Calu3 (cell line): ENCODE results near the gene CABP1. TPM values are rescaled to one million over a fixed set of nuclear protein-coding genes. Genes with fewer than 3 reads are reported as not detected.

ENCODE experiments used
- BruUV-seq: library from RNA; stranded (reverse); fragments of 400-500 nt; replicated peaks from 2 replicates; lab custom pipeline; 2021; lab: Mats Ljungman, UMichigan
- CTCF ChIA-PET: fragments of 300-600 bp; sonication (Branson Sonifier 250); formaldehyde crosslinking; loops from one replicate; lab custom pipeline; 2022; ENCODE audit warnings: antibody characterized with exemption; lab: Charles Lee
- DNase-seq: peaks from one replicate; pipeline ENCODE4 v3.0.0; 2022
- H3K27ac Mint-ChIP-seq: one replicate; pipeline ENCODE4 v1.8.0; 2022; ENCODE audit warnings: mixed read lengths; ENCODE audit not compliant: unreplicated experiment
- H3K27me3 Mint-ChIP-seq: one replicate; pipeline ENCODE4 v1.8.0; 2022; ENCODE audit warnings: mixed read lengths; ENCODE audit not compliant: unreplicated experiment
- H3K36me3 Mint-ChIP-seq: one replicate; pipeline ENCODE4 v1.8.0; 2022; ENCODE audit warnings: mild to moderate bottlenecking, moderate library complexity, mixed read lengths; ENCODE audit not compliant: insufficient read depth, unreplicated experiment
- H3K4me1 Mint-ChIP-seq: one replicate; pipeline ENCODE4 v1.8.0; 2022; ENCODE audit warnings: mild to moderate bottlenecking, low read depth, mixed read lengths; ENCODE audit not compliant: unreplicated experiment
- H3K4me3 Mint-ChIP-seq: one replicate; pipeline ENCODE4 v1.8.0; 2022; ENCODE audit warnings: mild to moderate bottlenecking, low read depth, moderate library complexity, mixed read lengths; ENCODE audit not compliant: unreplicated experiment
- H3K9me3 Mint-ChIP-seq: one replicate; pipeline ENCODE4 v1.8.0; 2022; ENCODE audit warnings: low read depth, mixed read lengths; ENCODE audit not compliant: unreplicated experiment
- CTCF ChIP-seq: fragments of 200-600 bp; IDR thresholded peaks from one replicate; pipeline ENCODE4 v1.8.0; 2022; ENCODE audit warnings: antibody characterized with exemption; ENCODE audit not compliant: unreplicated experiment
- intact Hi-C: fragments of 100-400 bp; cut with micrococcal nuclease; formaldehyde crosslinking; loops from one replicate; pipeline ENCODE4 v1.10.0; 2022; ENCODE audit not compliant: unreplicated experiment
- total RNA-seq: library from RNA; stranded (reverse); gene quantifications from 2 replicates; pipeline ENCODE4 v1.2.3, GENCODE V29; 2022

Gene CABP1
- total RNA-seq, 1 experiment from 2014 or later = 0.14 TPM

- CTCF ChIA-PET = interaction anchor here (2.0 kb wide), 1 partner anchor 61 kb away, joined by 6 read pairs; no protein-coding TSS in a partner anchor
- TF ChIP-seq CTCF = no peak
- peak within 1 kb of the TSS; percentile 85 for H3K27ac Mint-ChIP-seq
- intact Hi-C loops = loop anchor here (2.0 kb wide), 1 partner anchor 21 kb away; no protein-coding TSS in a partner anchor
- H3K36me3 Mint-ChIP-seq = peaks cover 47% of the 10 kb centered on the region
- BruUV-seq = no TSS peak
- H3K4me3 Mint-ChIP-seq = peak within 1 kb of the TSS; percentile 94
- DNase-seq = peak; percentile 83
- H3K9me3 Mint-ChIP-seq = no peaks in the 10 kb centered on the region
- H3K27me3 Mint-ChIP-seq = no peaks in the 10 kb centered on the region
- peaks cover 35% of the 10 kb centered on the region for H3K4me1 Mint-ChIP-seq
Observed at GRCh38 chr12:120710031-120710804, 69.8 kb downstream of the CABP1 start, which contains the start of gene UNC119B. UNC119B (plus strand) TSS chr12:120710458; CDS start chr12:120710475, 17 bp downstream.

DNA sequence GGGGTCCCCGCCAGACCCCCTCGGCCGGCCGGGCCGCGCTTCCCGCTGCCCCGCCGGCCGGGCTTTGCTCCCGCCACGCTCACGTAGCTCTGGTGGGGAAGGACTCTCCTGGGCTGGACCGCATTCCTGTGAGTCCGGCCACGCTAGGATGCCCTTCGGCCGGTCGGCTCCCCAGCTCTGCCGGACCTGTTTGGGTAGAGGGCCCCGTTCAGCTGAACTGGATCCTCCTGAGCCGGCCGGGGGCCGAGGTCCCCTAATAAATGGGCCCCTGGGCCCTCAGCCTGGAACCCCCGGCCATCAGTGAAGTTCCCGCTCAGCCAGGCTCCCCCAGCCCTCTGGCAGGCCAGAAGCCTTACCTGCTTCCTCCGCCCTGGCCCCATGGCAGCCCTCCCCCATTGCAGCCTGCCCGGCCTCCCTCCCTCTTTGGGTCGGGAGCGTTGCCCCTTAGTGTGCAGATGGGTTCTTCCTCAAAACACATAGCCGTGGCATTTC, 70.4 kb downstream of the CABP1 start:
- Mint-ChIP-seq H3K4me3 (peak overlapping the region; percentile 94), H3K4me1 (peaks cover 35% of the 10 kb centered on the region), H3K9me3 (no peaks in the 10 kb centered on the region), H3K36me3 (peaks cover 42% of the 10 kb centered on the region), H3K27ac (peak overlapping the region; percentile 85), H3K27me3 (no peaks in the 10 kb centered on the region)
- no TSS peak for BruUV-seq
- DNase-seq = peak; percentile 53
- TF ChIP-seq CTCF = no peak
- intact Hi-C loops = loop anchor here (2.0 kb wide), 1 partner anchor 22 kb away; no protein-coding TSS in a partner anchor
- CTCF ChIA-PET = interaction anchor here (2.0 kb wide), 1 partner anchor 62 kb away, joined by 6 read pairs; no protein-coding TSS in a partner anchor

GRCh38 chr12:120711411-120711810, 71.0 kb downstream of the CABP1 start:
- no peak for DNase-seq
- intact Hi-C loops = loop anchor here (2.0 kb wide), 1 partner anchor 23 kb away; no protein-coding TSS in a partner anchor
- Mint-ChIP-seq H3K4me3 (peak overlapping the region; percentile 94), H3K9me3 (no peaks in the 10 kb centered on the region), H3K27me3 (no peaks in the 10 kb centered on the region), H3K36me3 (peaks cover 39% of the 10 kb centered on the region), H3K4me1 (peaks cover 35% of the 10 kb centered on the region), H3K27ac (peak overlapping the region; percentile 85)
- CTCF ChIA-PET = interaction anchor here (2.0 kb wide), 1 partner anchor 62 kb away, joined by 6 read pairs; no protein-coding TSS in a partner anchor
- no peak for TF ChIP-seq CTCF
- BruUV-seq = no TSS peak

DNA sequence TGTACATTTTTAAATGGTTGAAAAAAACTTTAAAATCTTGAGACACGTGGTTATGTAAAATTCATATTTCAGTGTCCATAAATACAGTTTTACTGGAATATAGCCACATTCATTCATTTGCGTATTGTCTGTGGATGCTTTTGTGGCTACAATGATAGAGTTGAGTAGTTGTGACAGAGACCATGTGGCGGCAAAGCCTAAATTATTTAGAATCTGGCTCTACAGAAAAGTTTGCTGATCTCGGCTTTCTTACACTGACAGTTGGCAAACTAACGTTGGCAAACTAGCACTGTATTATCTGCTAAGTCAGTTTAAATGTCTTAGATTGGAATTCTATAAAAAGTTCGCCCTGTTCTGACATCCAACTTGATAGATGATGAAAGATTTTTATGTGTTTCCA, 72.2 kb downstream of the CABP1 start:
- intact Hi-C loops = no loop called here
- no TSS peak for BruUV-seq
- no peak overlapping the region for H3K27ac Mint-ChIP-seq
- peaks cover 50% of the 10 kb centered on the region for H3K36me3 Mint-ChIP-seq
- no peaks in the 10 kb centered on the region for H3K9me3 Mint-ChIP-seq
- peaks cover 35% of the 10 kb centered on the region for H3K4me1 Mint-ChIP-seq
- H3K4me3 Mint-ChIP-seq = no peak overlapping the region
- CTCF ChIA-PET = no interaction called here
- no peak for TF ChIP-seq CTCF
- H3K27me3 Mint-ChIP-seq = no peaks in the 10 kb centered on the region
- no peak for DNase-seq
